HepG2 (cell line): ENCODE data around the gene PDGFB. TPM values are rescaled to one million over a fixed set of nuclear protein-coding genes. Genes with fewer than 3 reads are reported as not detected.
A peak's percentile ranks its signal among the peaks of the same experiment; 100 is the strongest.

Experiments used
- CBX1 ChIP-seq: IDR thresholded peaks from one replicate; pipeline ENCODE4 v1.6.1; 2016; ENCODE audit warnings: antibody characterized with exemption, low read depth
- DZIP1 ChIP-seq: sonication (generic); formaldehyde crosslinking; IDR thresholded peaks from 2 replicates; pipeline ENCODE4 v1.5.0; 2020; ENCODE audit warnings: mild to moderate bottlenecking, missing genetic modification reagents
- JUNB ChIP-seq: sonication (generic); formaldehyde crosslinking; IDR thresholded peaks from 2 replicates; pipeline ENCODE4 v1.8.0; 2022; ENCODE audit warnings: missing genetic modification reagents, mild to moderate bottlenecking, borderline replicate concordance
- KMT2B ChIP-seq: IDR thresholded peaks from 2 replicates; pipeline ENCODE4 v1.6.1; 2016; ENCODE audit warnings: missing genetic modification reagents, missing compliant biosample characterization
- MEIS1 ChIP-seq: sonication (generic); formaldehyde crosslinking; IDR thresholded peaks from 2 replicates; pipeline ENCODE4 v1.9.0; 2021; ENCODE audit warnings: mild to moderate bottlenecking, missing genetic modification reagents, moderate library complexity, borderline replicate concordance
- REL ChIP-seq: sonication (generic); formaldehyde crosslinking; conservative IDR thresholded peaks from 2 replicates; pipeline ENCODE4 v1.8.0; 2022; ENCODE audit warnings: mild to moderate bottlenecking, missing genetic modification reagents, moderate library complexity
- SP2 ChIP-seq: sonication (generic); formaldehyde crosslinking; IDR thresholded peaks from 2 replicates; pipeline ENCODE4 v1.5.1; 2020; ENCODE audit warnings: mild to moderate bottlenecking, missing genetic modification reagents
- SPEN ChIP-seq: sonication (generic); formaldehyde crosslinking; IDR thresholded peaks from 2 replicates; pipeline ENCODE4 v1.5.1; 2020; ENCODE audit warnings: low read depth, mild to moderate bottlenecking, missing genetic modification reagents
- TSC22D2 ChIP-seq: sonication (generic); formaldehyde crosslinking; IDR thresholded peaks from 2 replicates; pipeline ENCODE4 v1.5.1; 2020; ENCODE audit warnings: missing genetic modification reagents, mild to moderate bottlenecking, borderline replicate concordance
- ZKSCAN5 ChIP-seq: sonication (generic); formaldehyde crosslinking; IDR thresholded peaks from 2 replicates; pipeline ENCODE4 v1.5.1; 2020; ENCODE audit warnings: mild to moderate bottlenecking, missing genetic modification reagents
- ZNF652 ChIP-seq: IDR thresholded peaks from 2 replicates; pipeline ENCODE4 v1.6.1; 2016; ENCODE audit warnings: low read depth, borderline replicate concordance
- ZSCAN31 ChIP-seq: sonication (generic); formaldehyde crosslinking; IDR thresholded peaks from 2 replicates; pipeline ENCODE4 v1.5.0; 2020; ENCODE audit warnings: low read depth, mild to moderate bottlenecking, missing genetic modification reagents
- ZSCAN5A ChIP-seq: sonication (generic); formaldehyde crosslinking; IDR thresholded peaks from 2 replicates; pipeline ENCODE4 v1.8.0; 2022; ENCODE audit warnings: mild to moderate bottlenecking, missing genetic modification reagents, borderline replicate concordance
- polyA plus RNA-seq, 8 experiments: library from polyadenylated mRNA; depleted of rRNA in 3 of 8; stranded (reverse) in 7 of 8; unstranded in 1 of 8; fragments of >200 nt; fragmentation: Illumina TruSeq in 4 of 8; extraction: Trizol in 4 of 8; gene quantifications; 2 replicates each; pipeline versions ENCODE4 v1.2.1 to v1.2.3, GENCODE V29; 2011 to 2016; ENCODE audit warnings: low read depth in 4 of 8, missing spikeins in 1 of 8, mixed read lengths in 1 of 8; ENCODE audit not compliant: insufficient read depth in 1 of 8
- total RNA-seq, 5 experiments: library from RNA; depleted of rRNA; stranded (reverse); fragments of >200 nt; fragmentation: Illumina TruSeq; extraction: Trizol; gene quantifications; 2 replicates each; pipeline ENCODE4 v1.2.3, GENCODE V29; 2016; ENCODE audit warnings: low read depth in 1 of 5
- TF ChIP-seq, protein P1 (sequence below): sonication (generic); formaldehyde crosslinking; IDR thresholded peaks from 2 replicates; pipeline ENCODE4 v1.9.0; 2021; ENCODE audit warnings: missing genetic modification reagents, borderline replicate concordance
- TF ChIP-seq, protein P2 (sequence below): sonication (generic); formaldehyde crosslinking; IDR thresholded peaks from 2 replicates; pipeline ENCODE4 v1.4.0; 2020; ENCODE audit warnings: missing genetic modification reagents
- TF ChIP-seq, protein P3 (sequence below): sonication (generic); formaldehyde crosslinking; IDR thresholded peaks from 2 replicates; pipeline ENCODE4 v1.4.0; 2020; ENCODE audit warnings: missing genetic modification reagents

Gene PDGFB
- total and polyA plus RNA-seq, 2 of the 13 experiments (the other 11 are each of a cell fraction or from before 2014, with no cell fraction given): 1.4 to 10.1 TPM

DNA sequence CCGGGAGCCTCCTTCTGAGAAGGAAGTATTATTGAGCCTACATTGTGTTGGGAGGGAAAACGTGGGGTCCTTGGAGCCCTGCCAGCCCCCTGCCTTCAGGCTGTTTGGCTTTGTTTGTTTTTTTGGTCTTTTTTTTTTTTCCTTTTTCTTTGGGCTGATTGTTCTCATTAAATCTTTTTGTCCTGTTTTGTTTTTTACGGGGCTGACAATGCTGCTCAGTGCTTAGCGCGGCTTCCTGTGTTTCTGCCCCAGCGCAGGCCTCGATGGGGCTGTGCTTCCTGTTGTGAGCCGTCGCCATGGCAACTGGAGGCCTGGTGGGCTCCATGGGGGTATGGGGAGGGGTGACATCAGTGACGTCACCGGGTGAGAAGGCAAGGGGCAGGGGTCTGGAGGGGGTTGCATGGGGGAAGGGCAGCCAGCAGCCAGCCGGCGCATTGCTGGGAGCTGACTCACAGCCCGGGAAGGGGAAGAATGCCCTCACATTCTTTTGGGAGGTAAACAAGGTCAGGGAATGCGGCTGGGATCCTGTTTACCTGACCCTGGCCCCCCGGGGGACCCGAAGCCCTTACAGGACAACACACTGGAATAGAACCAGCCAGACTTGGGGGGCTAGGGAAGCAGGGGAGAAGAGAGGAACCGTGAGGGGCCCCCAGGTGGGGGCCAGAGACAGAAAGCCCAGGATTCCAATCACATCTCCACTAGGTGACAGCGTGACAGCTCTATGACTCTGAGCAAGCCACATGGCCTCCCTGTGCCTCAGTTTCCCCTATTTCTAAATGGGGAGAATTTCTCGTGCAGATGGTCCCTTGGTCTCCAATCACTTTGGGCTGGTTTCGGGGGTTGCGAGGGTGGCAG lies 70.1 kb downstream of the PDGFB start (continued):
- no peak; the same call in 1 of the 2 replicates for TF ChIP-seq SP2
- TF ChIP-seq MEIS1: 0 out of 2 replicates have a peak, but pooled peaks have one; percentile 32
- TF ChIP-seq ZNF652 (CRISPR knock-in tag): no peak
- TF ChIP-seq JUNB (CRISPR knock-in tag): peak; percentile 98
- TF ChIP-seq CBX1: no peak
- peak; percentile 36; the same call in 1 of the 2 replicates for TF ChIP-seq TSC22D2 (CRISPR knock-in tag)
- TF ChIP-seq KMT2B (CRISPR knock-in tag): no peak
- TF ChIP-seq, protein P1, sequence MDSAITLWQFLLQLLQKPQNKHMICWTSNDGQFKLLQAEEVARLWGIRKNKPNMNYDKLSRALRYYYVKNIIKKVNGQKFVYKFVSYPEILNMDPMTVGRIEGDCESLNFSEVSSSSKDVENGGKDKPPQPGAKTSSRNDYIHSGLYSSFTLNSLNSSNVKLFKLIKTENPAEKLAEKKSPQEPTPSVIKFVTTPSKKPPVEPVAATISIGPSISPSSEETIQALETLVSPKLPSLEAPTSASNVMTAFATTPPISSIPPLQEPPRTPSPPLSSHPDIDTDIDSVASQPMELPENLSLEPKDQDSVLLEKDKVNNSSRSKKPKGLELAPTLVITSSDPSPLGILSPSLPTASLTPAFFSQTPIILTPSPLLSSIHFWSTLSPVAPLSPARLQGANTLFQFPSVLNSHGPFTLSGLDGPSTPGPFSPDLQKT: no peak
- TF ChIP-seq, protein P2, sequence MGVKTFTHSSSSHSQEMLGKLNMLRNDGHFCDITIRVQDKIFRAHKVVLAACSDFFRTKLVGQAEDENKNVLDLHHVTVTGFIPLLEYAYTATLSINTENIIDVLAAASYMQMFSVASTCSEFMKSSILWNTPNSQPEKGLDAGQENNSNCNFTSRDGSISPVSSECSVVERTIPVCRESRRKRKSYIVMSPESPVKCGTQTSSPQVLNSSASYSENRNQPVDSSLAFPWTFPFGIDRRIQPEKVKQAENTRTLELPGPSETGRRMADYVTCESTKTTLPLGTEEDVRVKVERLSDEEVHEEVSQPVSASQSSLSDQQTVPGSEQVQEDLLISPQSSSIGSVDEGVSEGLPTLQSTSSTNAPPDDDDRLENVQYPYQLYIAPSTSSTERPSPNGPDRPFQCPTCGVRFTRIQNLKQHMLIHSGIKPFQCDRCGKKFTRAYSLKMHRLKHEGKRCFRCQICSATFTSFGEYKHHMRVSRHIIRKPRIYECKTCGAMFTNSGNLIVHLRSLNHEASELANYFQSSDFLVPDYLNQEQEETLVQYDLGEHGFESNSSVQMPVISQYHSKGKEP (CRISPR knock-in tag): no peak
- TF ChIP-seq ZKSCAN5 (CRISPR knock-in tag): no peak
- TF ChIP-seq ZSCAN5A (CRISPR knock-in tag): no peak
- TF ChIP-seq, protein P3, sequence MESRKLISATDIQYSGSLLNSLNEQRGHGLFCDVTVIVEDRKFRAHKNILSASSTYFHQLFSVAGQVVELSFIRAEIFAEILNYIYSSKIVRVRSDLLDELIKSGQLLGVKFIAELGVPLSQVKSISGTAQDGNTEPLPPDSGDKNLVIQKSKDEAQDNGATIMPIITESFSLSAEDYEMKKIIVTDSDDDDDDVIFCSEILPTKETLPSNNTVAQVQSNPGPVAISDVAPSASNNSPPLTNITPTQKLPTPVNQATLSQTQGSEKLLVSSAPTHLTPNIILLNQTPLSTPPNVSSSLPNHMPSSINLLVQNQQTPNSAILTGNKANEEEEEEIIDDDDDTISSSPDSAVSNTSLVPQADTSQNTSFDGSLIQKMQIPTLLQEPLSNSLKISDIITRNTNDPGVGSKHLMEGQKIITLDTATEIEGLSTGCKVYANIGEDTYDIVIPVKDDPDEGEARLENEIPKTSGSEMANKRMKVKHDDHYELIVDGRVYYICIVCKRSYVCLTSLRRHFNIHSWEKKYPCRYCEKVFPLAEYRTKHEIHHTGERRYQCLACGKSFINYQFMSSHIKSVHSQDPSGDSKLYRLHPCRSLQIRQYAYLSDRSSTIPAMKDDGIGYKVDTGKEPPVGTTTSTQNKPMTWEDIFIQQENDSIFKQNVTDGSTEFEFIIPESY: peak; percentile 52; the same call in 1 of the 2 replicates
- no peak for TF ChIP-seq REL
- TF ChIP-seq DZIP1 (CRISPR knock-in tag): 0 out of 2 replicates have a peak, but pooled peaks have one; percentile 69
- TF ChIP-seq ZSCAN31 (CRISPR knock-in tag): no peak
- 0 out of 2 replicates have a peak, but pooled peaks have one; percentile 74 for TF ChIP-seq SPEN (CRISPR knock-in tag)
